ENCODE measurements around the gene DAG1. TPM values are rescaled to one million over a fixed set of nuclear protein-coding genes. Genes with fewer than 3 reads are reported as not detected.
A peak's percentile ranks its signal among the peaks of the same experiment; 100 is the strongest.

The DAG1 gene
- polyA plus RNA-seq, 2 donors = 8.6 to 18.8 TPM

DNA sequence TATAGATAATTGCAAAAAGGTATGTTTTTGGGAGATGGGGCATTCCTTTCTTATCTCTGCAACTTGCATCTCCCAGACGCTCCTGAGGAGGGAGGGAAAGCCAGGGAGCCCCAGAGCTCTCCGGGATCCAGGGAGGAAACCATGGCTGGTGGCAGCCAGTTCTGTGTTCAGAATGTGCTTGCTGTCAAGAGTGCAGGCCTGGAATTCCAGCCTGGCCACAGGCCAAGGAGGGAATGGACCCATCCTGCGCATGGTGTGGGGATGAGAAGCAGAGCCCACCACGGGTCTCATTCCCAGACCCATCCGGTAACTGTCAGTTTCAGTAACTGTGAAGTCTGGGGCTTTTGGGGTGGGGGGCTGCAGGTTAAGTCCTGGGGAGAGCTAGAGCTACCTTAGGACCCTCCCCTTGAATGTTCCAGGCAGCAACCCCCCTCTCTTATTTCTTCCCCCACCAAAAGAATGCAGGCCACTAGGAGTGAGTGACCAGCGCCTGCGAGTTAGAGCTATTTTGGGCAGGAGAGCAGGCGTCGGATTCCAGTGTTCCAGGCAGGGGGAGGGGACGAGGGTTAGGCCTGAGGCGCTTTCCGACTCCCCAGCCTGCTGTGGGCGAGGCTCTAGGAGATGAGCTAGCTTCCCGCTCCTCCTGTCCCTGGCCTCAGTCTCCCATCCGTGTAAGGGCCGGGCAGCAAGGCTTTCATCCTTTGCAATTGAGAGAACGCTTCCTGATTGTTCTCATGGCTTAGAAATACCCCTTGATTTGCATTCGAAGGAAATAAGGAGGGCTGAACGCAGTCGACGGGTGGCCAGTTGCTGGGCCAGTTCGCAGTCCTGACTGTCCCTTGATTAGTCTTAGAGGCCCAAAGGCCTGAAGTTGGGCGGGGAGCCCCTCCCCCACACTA is 781 bp upstream of the DAG1 start:
- Histone ChIP-seq H3K27ac (ENCODE audit: low read depth in 2 of 2, low read length in 1 of 2) (peak overlapping the region; percentile 96 to 100), H3K4me3 (ENCODE audit: low read depth in 1 of 2, low read length in 2 of 2) (peak overlapping the region; percentile 52 to 80)
- WGBS, 2 donors = 9 to 16% methylated on average over 23 of the region's 23 CpGs

GRCh38 chr3:49470714-49471420 is 800 bp downstream of the DAG1 start:
- H3K27me3 ChIP-seq (ENCODE audit: control insufficient read depth in 1 of 2, insufficient read depth in 2 of 2, low read length in 2 of 2) = no peaks in the 10 kb centered on the region
- peaks cover 5 to 6% of the 10 kb centered on the region in 2 donors for H3K4me1 ChIP-seq (ENCODE audit: control insufficient read depth in 2 of 2, insufficient read depth in 2 of 2, low read length in 1 of 2)
- no peaks in the 10 kb centered on the region for H3K36me3 ChIP-seq (ENCODE audit: control insufficient read depth in 2 of 2, insufficient read depth in 2 of 2, low read length in 1 of 2)
- H3K9me3 ChIP-seq (ENCODE audit: control insufficient read depth in 2 of 2, insufficient read depth in 1 of 2, low read depth in 1 of 2, low read length in 1 of 2) = no peaks in the 10 kb centered on the region
- 3 to 4% methylated on average over 22 to 23 of the region's 23 CpGs for WGBS, 2 donors
- peak overlapping the region; percentile 99 to 100 for H3K27ac ChIP-seq (ENCODE audit: low read depth in 2 of 2, low read length in 1 of 2)
- H3K4me3 ChIP-seq (ENCODE audit: low read depth in 1 of 2, low read length in 2 of 2) = peak overlapping the region; percentile 80 to 86

More for the DNA sequence above, 781 bp upstream of the DAG1 start:
- Histone ChIP-seq H3K9me3 (ENCODE audit: control insufficient read depth in 2 of 2, insufficient read depth in 1 of 2, low read depth in 1 of 2, low read length in 1 of 2) (no peaks in the 10 kb centered on the region), H3K36me3 (ENCODE audit: control insufficient read depth in 2 of 2, insufficient read depth in 2 of 2, low read length in 1 of 2) (no peaks in the 10 kb centered on the region), H3K27me3 (ENCODE audit: control insufficient read depth in 1 of 2, insufficient read depth in 2 of 2, low read length in 2 of 2) (no peaks in the 10 kb centered on the region), H3K4me1 (ENCODE audit: control insufficient read depth in 2 of 2, insufficient read depth in 2 of 2, low read length in 1 of 2) (peaks cover 5 to 6% of the 10 kb centered on the region in 2 donors)

GRCh38 chr3:49471856-49472495 is 1.9 kb downstream of the DAG1 start:
- H3K4me3 ChIP-seq (ENCODE audit: low read depth in 1 of 2, low read length in 2 of 2) = no peak overlapping the region
- WGBS, 2 donors = 66 to 69% methylated on average over 6 of the region's 6 CpGs
- H3K4me1 ChIP-seq (ENCODE audit: control insufficient read depth in 2 of 2, insufficient read depth in 2 of 2, low read length in 1 of 2) = peaks cover 5 to 6% of the 10 kb centered on the region in 2 donors

GRCh38 chr3:49476563-49476962 is 6.5 kb downstream of the DAG1 start:
- H3K27me3 ChIP-seq (ENCODE audit: control insufficient read depth in 1 of 2, insufficient read depth in 2 of 2, low read length in 2 of 2) = no peaks in the 10 kb centered on the region
- H3K4me1 ChIP-seq (ENCODE audit: control insufficient read depth in 2 of 2, insufficient read depth in 2 of 2, low read length in 1 of 2) = peaks cover 3 to 5% of the 10 kb centered on the region in 2 donors
- H3K4me3 ChIP-seq (ENCODE audit: low read depth in 1 of 2, low read length in 2 of 2) = no peak overlapping the region
- no peaks in the 10 kb centered on the region for H3K9me3 ChIP-seq (ENCODE audit: control insufficient read depth in 2 of 2, insufficient read depth in 1 of 2, low read depth in 1 of 2, low read length in 1 of 2)
- WGBS, 2 donors = 65 to 70% methylated on average over 1 of the region's 1 CpG
- H3K27ac ChIP-seq (ENCODE audit: low read depth in 2 of 2, low read length in 1 of 2) = no peak overlapping the region
- peaks cover 2 to 7% of the 10 kb centered on the region in 2 donors for H3K36me3 ChIP-seq (ENCODE audit: control insufficient read depth in 2 of 2, insufficient read depth in 2 of 2, low read length in 1 of 2)

More at GRCh38 chr3:49471856-49472495, 1.9 kb downstream of the DAG1 start:
- H3K27me3 ChIP-seq (ENCODE audit: control insufficient read depth in 1 of 2, insufficient read depth in 2 of 2, low read length in 2 of 2) = no peaks in the 10 kb centered on the region
- H3K36me3 ChIP-seq (ENCODE audit: control insufficient read depth in 2 of 2, insufficient read depth in 2 of 2, low read length in 1 of 2) = no peaks in the 10 kb centered on the region
- no peaks in the 10 kb centered on the region for H3K9me3 ChIP-seq (ENCODE audit: control insufficient read depth in 2 of 2, insufficient read depth in 1 of 2, low read depth in 1 of 2, low read length in 1 of 2)
- peak overlapping the region; percentile 70 to 99 for H3K27ac ChIP-seq (ENCODE audit: low read depth in 2 of 2, low read length in 1 of 2)

- H3K27me3 ChIP-seq (ENCODE audit: control insufficient read depth in 1 of 2, insufficient read depth in 2 of 2, low read length in 2 of 2) = no peaks in the 10 kb centered on the region
- peaks cover 2% of the 10 kb centered on the region in 2 donors for H3K36me3 ChIP-seq (ENCODE audit: control insufficient read depth in 2 of 2, insufficient read depth in 2 of 2, low read length in 1 of 2)
- H3K4me1 ChIP-seq (ENCODE audit: control insufficient read depth in 2 of 2, insufficient read depth in 2 of 2, low read length in 1 of 2) = peaks cover 0 to 3% of the 10 kb centered on the region in 2 donors
- no peaks in the 10 kb centered on the region for H3K9me3 ChIP-seq (ENCODE audit: control insufficient read depth in 2 of 2, insufficient read depth in 1 of 2, low read depth in 1 of 2, low read length in 1 of 2)
- H3K27ac ChIP-seq (ENCODE audit: low read depth in 2 of 2, low read length in 1 of 2) = no peak overlapping the region
- H3K4me3 ChIP-seq (ENCODE audit: low read depth in 1 of 2, low read length in 2 of 2) = no peak overlapping the region
These were observed 12.7 kb downstream of the DAG1 start for GRCh38 chr3:49482766-49483165.

DNA sequence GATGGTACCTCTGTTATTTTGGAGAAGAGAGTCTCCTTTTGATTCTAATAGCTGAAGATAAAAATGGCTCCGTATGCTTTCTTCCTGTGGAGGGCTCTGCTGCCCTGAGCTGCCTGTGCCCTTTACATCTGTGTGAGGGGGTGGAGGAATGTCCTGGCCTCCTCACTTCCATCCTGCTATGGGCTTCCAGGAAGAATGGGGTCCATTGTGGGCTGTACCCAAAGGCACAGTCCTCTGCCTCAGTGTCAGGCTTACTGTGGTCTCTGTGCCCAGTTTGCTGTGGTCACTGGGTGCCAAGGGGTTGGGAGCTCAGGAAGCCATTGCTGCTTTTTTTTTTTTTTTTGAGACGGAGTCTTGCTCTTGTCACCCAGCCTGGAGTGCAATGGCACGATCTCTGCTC is 14.4 kb downstream of the DAG1 start:
- no peaks in the 10 kb centered on the region for H3K9me3 ChIP-seq (ENCODE audit: control insufficient read depth in 2 of 2, insufficient read depth in 1 of 2, low read depth in 1 of 2, low read length in 1 of 2)
- no peak overlapping the region for H3K4me3 ChIP-seq (ENCODE audit: low read depth in 1 of 2, low read length in 2 of 2)
- no peaks in the 10 kb centered on the region for H3K27me3 ChIP-seq (ENCODE audit: control insufficient read depth in 1 of 2, insufficient read depth in 2 of 2, low read length in 2 of 2)
- peaks cover 0 to 6% of the 10 kb centered on the region in 2 donors for H3K36me3 ChIP-seq (ENCODE audit: control insufficient read depth in 2 of 2, insufficient read depth in 2 of 2, low read length in 1 of 2)
- peaks cover 0 to 3% of the 10 kb centered on the region in 2 donors for H3K4me1 ChIP-seq (ENCODE audit: control insufficient read depth in 2 of 2, insufficient read depth in 2 of 2, low read length in 1 of 2)
- WGBS, 2 donors = 76 to 80% methylated on average over 3 of the region's 3 CpGs
- H3K27ac ChIP-seq (ENCODE audit: low read depth in 2 of 2, low read length in 1 of 2) = no peak overlapping the region

GRCh38 chr3:49489247-49489646 is 19.2 kb downstream of the DAG1 start:
- WGBS, 2 donors = 92 to 93% methylated on average over 7 of the region's 7 CpGs
- Histone ChIP-seq H3K36me3 (ENCODE audit: control insufficient read depth in 2 of 2, insufficient read depth in 2 of 2, low read length in 1 of 2) (peaks cover 0 to 6% of the 10 kb centered on the region in 2 donors), H3K4me3 (ENCODE audit: low read depth in 1 of 2, low read length in 2 of 2) (no peak overlapping the region), H3K9me3 (ENCODE audit: control insufficient read depth in 2 of 2, insufficient read depth in 1 of 2, low read depth in 1 of 2, low read length in 1 of 2) (no peaks in the 10 kb centered on the region), H3K27ac (ENCODE audit: low read depth in 2 of 2, low read length in 1 of 2) (no peak overlapping the region), H3K27me3 (ENCODE audit: control insufficient read depth in 1 of 2, insufficient read depth in 2 of 2, low read length in 2 of 2) (no peaks in the 10 kb centered on the region), H3K4me1 (ENCODE audit: control insufficient read depth in 2 of 2, insufficient read depth in 2 of 2, low read length in 1 of 2) (peaks cover 0 to 3% of the 10 kb centered on the region in 2 donors)

DNA sequence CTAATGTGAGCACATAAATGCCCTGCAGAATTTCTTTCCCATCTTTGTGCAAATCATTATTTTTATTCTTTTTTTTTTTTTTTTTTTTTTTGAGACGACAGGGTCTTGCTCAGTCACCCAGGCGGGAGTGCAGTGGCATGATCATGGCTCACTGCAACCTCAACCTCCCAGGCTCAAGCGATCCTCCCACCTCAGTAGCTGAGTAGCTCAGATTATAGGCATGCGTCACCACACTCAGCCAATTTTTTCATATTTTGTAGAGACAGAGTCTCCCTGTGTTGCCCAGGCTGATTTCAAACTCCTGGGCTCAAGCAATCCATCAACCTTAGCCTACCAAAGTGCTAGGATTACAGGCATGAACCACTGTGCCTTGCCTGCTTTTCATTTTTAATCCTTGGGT is 22.9 kb downstream of the DAG1 start:
- Histone ChIP-seq H3K36me3 (ENCODE audit: control insufficient read depth in 2 of 2, insufficient read depth in 2 of 2, low read length in 1 of 2) (peaks cover 0 to 6% of the 10 kb centered on the region in 2 donors), H3K9me3 (ENCODE audit: control insufficient read depth in 2 of 2, insufficient read depth in 1 of 2, low read depth in 1 of 2, low read length in 1 of 2) (no peaks in the 10 kb centered on the region), H3K27me3 (ENCODE audit: control insufficient read depth in 1 of 2, insufficient read depth in 2 of 2, low read length in 2 of 2) (no peaks in the 10 kb centered on the region), H3K4me3 (ENCODE audit: low read depth in 1 of 2, low read length in 2 of 2) (no peak overlapping the region), H3K27ac (ENCODE audit: low read depth in 2 of 2, low read length in 1 of 2) (no peak overlapping the region), H3K4me1 (ENCODE audit: control insufficient read depth in 2 of 2, insufficient read depth in 2 of 2, low read length in 1 of 2) (no peaks in the 10 kb centered on the region)
- 91 to 92% methylated on average over 4 of the region's 4 CpGs for WGBS, 2 donors

- WGBS, 2 donors = 68 to 70% methylated on average over 2 of the region's 2 CpGs
These were observed 23.8 kb downstream of the DAG1 start for GRCh38 chr3:49493901-49494300.

More at GRCh38 chr3:49493901-49494300, 23.8 kb downstream of the DAG1 start:
- H3K36me3 ChIP-seq (ENCODE audit: control insufficient read depth in 2 of 2, insufficient read depth in 2 of 2, low read length in 1 of 2) = peaks cover 0 to 6% of the 10 kb centered on the region in 2 donors
- H3K9me3 ChIP-seq (ENCODE audit: control insufficient read depth in 2 of 2, insufficient read depth in 1 of 2, low read depth in 1 of 2, low read length in 1 of 2) = no peaks in the 10 kb centered on the region
- H3K4me1 ChIP-seq (ENCODE audit: control insufficient read depth in 2 of 2, insufficient read depth in 2 of 2, low read length in 1 of 2) = no peaks in the 10 kb centered on the region
- H3K27ac ChIP-seq (ENCODE audit: low read depth in 2 of 2, low read length in 1 of 2) = no peak overlapping the region
- H3K27me3 ChIP-seq (ENCODE audit: control insufficient read depth in 1 of 2, insufficient read depth in 2 of 2, low read length in 2 of 2) = no peaks in the 10 kb centered on the region
- no peak overlapping the region for H3K4me3 ChIP-seq (ENCODE audit: low read depth in 1 of 2, low read length in 2 of 2)
